K562 (cell line): ENCODE data around the gene ZFP3. TPM values are rescaled to one million over a fixed set of nuclear protein-coding genes. Genes with fewer than 3 reads are reported as not detected.

Experiments
- ARID3B ChIP-seq: fragments of 250-450 bp; sonication (Bioruptor Pico); IDR thresholded peaks from 2 replicates; pipeline ENCODE4 v1.4.0; 2020; ENCODE audit warnings: borderline replicate concordance
- ATF6 ChIP-seq: sonication (generic); formaldehyde crosslinking; IDR thresholded peaks from 2 replicates; pipeline ENCODE4 v1.4.0; 2020; ENCODE audit warnings: mild to moderate bottlenecking, missing genetic modification reagents
- CBX3 ChIP-seq, 2 experiments: IDR thresholded peaks; 1 replicate in 1 of 2; 2 replicates in 1 of 2; pipeline ENCODE4 v1.6.1; 2012; ENCODE audit warnings: inconsistent platforms in 2 of 2, low read length in 2 of 2, borderline replicate concordance in 1 of 2, control low read depth in 1 of 2
- FOXK2 ChIP-seq, 2 experiments: fragments of 450-650 bp; IDR thresholded peaks in 1 of 2; conservative IDR thresholded peaks in 1 of 2; 2 replicates each; pipeline ENCODE4 v1.6.1; 2016; ENCODE audit warnings: low read depth in 2 of 2, mild to moderate bottlenecking in 1 of 2
- GTF2B ChIP-seq: IDR thresholded peaks from 2 replicates; pipeline ENCODE4 v1.6.1; 2011; ENCODE audit not compliant: insufficient read length; ENCODE audit errors: extremely low read depth
- HCFC1 ChIP-seq: IDR thresholded peaks from 2 replicates; pipeline ENCODE4 v1.6.1; 2012; ENCODE audit warnings: low read depth, low read length, improper control_type of control experiment
- MEIS2 ChIP-seq: fragments of 450-650 bp; IDR thresholded peaks from 2 replicates; pipeline ENCODE4 v1.6.1; 2014; ENCODE audit warnings: mild to moderate bottlenecking; ENCODE audit not compliant: partially characterized antibody
- NBN ChIP-seq: fragments of 450-650 bp; IDR thresholded peaks from 2 replicates; pipeline ENCODE4 v1.6.1; 2016; ENCODE audit warnings: low read depth, mild to moderate bottlenecking
- NCOA2 ChIP-seq, 2 experiments: fragments of 450-650 bp; IDR thresholded peaks; 2 replicates each; pipeline ENCODE4 v1.6.1; 2018; ENCODE audit warnings: mild to moderate bottlenecking in 2 of 2, moderate library complexity in 1 of 2; ENCODE audit not compliant: partially characterized antibody in 2 of 2
- NCOA6 ChIP-seq: fragments of 450-650 bp; IDR thresholded peaks from 2 replicates; pipeline ENCODE4 v1.6.1; 2017; ENCODE audit warnings: mild to moderate bottlenecking
- NR2C1 ChIP-seq, 2 experiments: fragments of 450-650 bp; IDR thresholded peaks; 2 replicates each; pipeline ENCODE4 v1.6.1; 2017; ENCODE audit warnings: mild to moderate bottlenecking in 2 of 2, antibody characterized with exemption in 1 of 2, inconsistent platforms in 1 of 2, missing compliant biosample characterization in 1 of 2, missing genetic modification characterization in 1 of 2
- NR3C1 ChIP-seq: sonication (generic); formaldehyde crosslinking; IDR thresholded peaks from 2 replicates; pipeline ENCODE4 v1.8.1; 2022; ENCODE audit warnings: missing genetic modification reagents
- POLR3A ChIP-seq: IDR thresholded peaks from 2 replicates; pipeline ENCODE4 v1.6.1; 2011; ENCODE audit warnings: borderline replicate concordance, mild to moderate bottlenecking, moderate library complexity; ENCODE audit not compliant: insufficient read length, insufficient read depth; ENCODE audit errors: extremely low read depth
- PPARD ChIP-seq: fragments of 250-450 bp; sonication (Bioruptor Pico); IDR thresholded peaks from 2 replicates; pipeline ENCODE4 v1.8.0; 2022; ENCODE audit warnings: inconsistent platforms, mild to moderate bottlenecking, moderate library complexity
- RFX1 ChIP-seq: fragments of 450-650 bp; IDR thresholded peaks from 2 replicates; pipeline ENCODE4 v1.6.1; 2016; ENCODE audit warnings: mild to moderate bottlenecking, moderate library complexity
- SRF ChIP-seq, 2 experiments: fragments of 250-450, 450-650 bp in 1 of 2; sonication (Bioruptor Pico) in 1 of 2; sonication (generic) in 1 of 2; formaldehyde crosslinking; IDR thresholded peaks; 2 replicates each; pipeline versions ENCODE4 v1.5.0 to v1.5.1; 2020 to 2022; ENCODE audit warnings: mild to moderate bottlenecking in 1 of 2, missing genetic modification reagents in 1 of 2
- USF2 ChIP-seq: sonication (generic); formaldehyde crosslinking; IDR thresholded peaks from 2 replicates; pipeline ENCODE4 v1.5.0; 2020; ENCODE audit warnings: missing genetic modification reagents
- ZBTB17 ChIP-seq: fragments of 450-650 bp; formaldehyde crosslinking; IDR thresholded peaks from 2 replicates; pipeline ENCODE4 v1.4.0; 2020; ENCODE audit warnings: mild to moderate bottlenecking
- ZNF121 ChIP-seq: sonication (generic); formaldehyde crosslinking; conservative IDR thresholded peaks from 2 replicates; pipeline ENCODE4 v1.8.0; 2022; ENCODE audit warnings: missing genetic modification reagents
- ZNF449 ChIP-seq: fragments of 250-450 bp; sonication (Bioruptor Pico); IDR thresholded peaks from 2 replicates; pipeline ENCODE4 v1.8.0; 2022; ENCODE audit warnings: moderate library complexity, mild to moderate bottlenecking, inconsistent platforms
- polyA plus RNA-seq, 8 experiments: library from polyadenylated mRNA; depleted of rRNA in 4 of 8; stranded (reverse) in 5 of 8; unstranded in 3 of 8; fragments of >200 nt; fragmentation: Nextera tagmentation in 2 of 8; fragmentation: Illumina TruSeq in 1 of 8; extraction: Ambion mirVana in 2 of 8; extraction: Trizol in 1 of 8; gene quantifications; 2 replicates each; pipeline versions ENCODE4 v1.2.1 to v1.2.3, GENCODE V29; 2011 to 2014; ENCODE audit warnings: inconsistent platforms in 1 of 8, missing spikeins in 1 of 8
- total RNA-seq, 7 experiments: library from RNA; depleted of rRNA in 6 of 7; stranded (reverse); fragments of >200 nt in 6 of 7; fragmentation: Illumina TruSeq in 2 of 7; extraction: Trizol in 2 of 7; gene quantifications; 2 replicates each; pipeline versions ENCODE4 v1.2.1 to v1.2.3, GENCODE V29; 2011 to 2021; ENCODE audit warnings: low replicate concordance in 1 of 7

ZFP3 gene
- total and polyA plus RNA-seq, 9 of the 15 experiments (the other 6 are each of a cell fraction or from before 2014, with no cell fraction given): 0.04 TPM; not detected in 8

- TF ChIP-seq GTF2B: no peak
- no peak for TF ChIP-seq NBN
- no peak for TF ChIP-seq FOXK2 (conservative IDR thresholded peaks at IDR 0.05 in 1 of 2, IDR thresholded peaks at IDR 0.05 in 1 of 2; ENCODE audit: low read depth in 2 of 2)
- peak; percentile 67 for TF ChIP-seq MEIS2
- peak; percentile 88 for TF ChIP-seq HCFC1
- no peak for TF ChIP-seq PPARD
- TF ChIP-seq NCOA2 (IDR thresholded peaks at IDR 0.05; ENCODE audit: partially characterized antibody in 2 of 2): no peak
- TF ChIP-seq NCOA6: no peak
- no peak for TF ChIP-seq ARID3B
- TF ChIP-seq RFX1: no peak
- no peak for TF ChIP-seq ZNF121 (CRISPR knock-in tag)
- TF ChIP-seq ZNF449 (CRISPR knock-in tag): no peak
- no peak for TF ChIP-seq NR3C1
- no peak for TF ChIP-seq POLR3A
- peak; percentile 69 for TF ChIP-seq USF2 (CRISPR knock-in tag)
- TF ChIP-seq CBX3 (IDR thresholded peaks at IDR 0.05; ENCODE audit: borderline replicate concordance in 1 of 2, low read length in 2 of 2): no peak
- no peak for TF ChIP-seq SRF (CRISPR knock-in tag; IDR thresholded peaks at IDR 0.05)
- TF ChIP-seq ZBTB17: peak; percentile 85; the same call in 1 of the 2 replicates
- no peak for TF ChIP-seq NR2C1 (IDR thresholded peaks at IDR 0.05)
- peak; percentile 50; the same call in 1 of the 2 replicates for TF ChIP-seq NR2C1 (tag; IDR thresholded peaks at IDR 0.05)
- 0 out of 2 replicates have a peak, but pooled peaks have one; percentile 17 for TF ChIP-seq ATF6 (CRISPR knock-in tag)
These were observed 33.3 kb downstream of the ZFP3 start, which contains the start of gene ZNF232 (continued) for GRCh38 chr17:5111402-5112204.
